ENCODE data around the gene SPECC1.

The SPECC1 gene

GRCh38 chr17:20120836-20121235 is 111.7 kb downstream of the SPECC1 start:
- in situ Hi-C loops (cut with MboI; ENCODE audit: low sequenced_read_pairs), result no loop called here

GRCh38 chr17:20121359-20122253 is 112.4 kb downstream of the SPECC1 start:
- in situ Hi-C loops (cut with MboI; ENCODE audit: low sequenced_read_pairs), result no loop called here

- in situ Hi-C loops (cut with MboI; ENCODE audit: low sequenced_read_pairs), result no loop called here
Observed at GRCh38 chr17:20122254-20122879, 113.2 kb downstream of the SPECC1 start.

GRCh38 chr17:20123209-20123608 is 114.0 kb downstream of the SPECC1 start:
- in situ Hi-C loops (cut with MboI; ENCODE audit: low sequenced_read_pairs), result no loop called here

GRCh38 chr17:20125724-20126123 is 116.6 kb downstream of the SPECC1 start:
- in situ Hi-C loops (cut with MboI; ENCODE audit: low sequenced_read_pairs), result no loop called here

- in situ Hi-C loops (cut with MboI; ENCODE audit: low sequenced_read_pairs), result no loop called here
Observed at GRCh38 chr17:20127360-20128035, 118.3 kb downstream of the SPECC1 start.

GRCh38 chr17:20128036-20128667 is 119.0 kb downstream of the SPECC1 start:
- in situ Hi-C loops (cut with MboI; ENCODE audit: low sequenced_read_pairs), result no loop called here

GRCh38 chr17:20133517-20133916 is 124.4 kb downstream of the SPECC1 start:
- in situ Hi-C loops (cut with MboI; ENCODE audit: low sequenced_read_pairs), result no loop called here

- in situ Hi-C loops (cut with MboI; ENCODE audit: low sequenced_read_pairs), result no loop called here
Observed at GRCh38 chr17:20141198-20141972, 132.2 kb downstream of the SPECC1 start.

- in situ Hi-C loops (cut with MboI; ENCODE audit: low sequenced_read_pairs), result no loop called here
Observed at GRCh38 chr17:20142268-20142667, 133.1 kb downstream of the SPECC1 start.

GRCh38 chr17:20143740-20144139 is 134.6 kb downstream of the SPECC1 start:
- in situ Hi-C loops (cut with MboI; ENCODE audit: low sequenced_read_pairs), result no loop called here

GRCh38 chr17:20145567-20145966 is 136.4 kb downstream of the SPECC1 start:
- in situ Hi-C loops (cut with MboI; ENCODE audit: low sequenced_read_pairs), result no loop called here

- in situ Hi-C loops (cut with MboI; ENCODE audit: low sequenced_read_pairs), result no loop called here
Observed at GRCh38 chr17:20149251-20149650, 140.1 kb downstream of the SPECC1 start.

- in situ Hi-C loops (cut with MboI; ENCODE audit: low sequenced_read_pairs), result no loop called here
Observed at GRCh38 chr17:20151174-20151573, 142.0 kb downstream of the SPECC1 start.

- in situ Hi-C loops (cut with MboI; ENCODE audit: low sequenced_read_pairs), result no loop called here
Observed at GRCh38 chr17:20153231-20153630, 144.1 kb downstream of the SPECC1 start.

GRCh38 chr17:20154286-20155000 is 145.3 kb downstream of the SPECC1 start:
- in situ Hi-C loops (cut with MboI; ENCODE audit: low sequenced_read_pairs), result no loop called here

GRCh38 chr17:20155258-20156195 is 146.4 kb downstream of the SPECC1 start:
- in situ Hi-C loops (cut with MboI; ENCODE audit: low sequenced_read_pairs), result no loop called here

- in situ Hi-C loops (cut with MboI; ENCODE audit: low sequenced_read_pairs), result no loop called here
Observed at GRCh38 chr17:20156196-20157000, 147.2 kb downstream of the SPECC1 start.
